Stimulated activated CD8-positive, alpha-beta memory T cell treated with anti-CD3 and anti-CD28 coated beads, Interleukin-4, amount 100 ng/mL, for 1 hour (primary cell): ENCODE measurements around the gene TBCD.

Source experiments
- DNase-seq, 2 donors: peaks; one replicate each; pipeline ENCODE4 v3.0.0-alpha.2; 2020; ENCODE audit warnings: low read depth in 2 of 2, low spot score in 1 of 2

Gene TBCD

GRCh38 chr17:82935966-82936767 is 184.3 kb downstream of the TBCD start:
- DNase-seq: no peak

- DNase-seq: no peak
These were observed 184.9 kb downstream of the TBCD start for GRCh38 chr17:82936768-82937171.

GRCh38 chr17:82937411-82938371 is 185.8 kb downstream of the TBCD start:
- no peak for DNase-seq

- no peak for DNase-seq
These were observed 186.6 kb downstream of the TBCD start for GRCh38 chr17:82938486-82938872.

DNA sequence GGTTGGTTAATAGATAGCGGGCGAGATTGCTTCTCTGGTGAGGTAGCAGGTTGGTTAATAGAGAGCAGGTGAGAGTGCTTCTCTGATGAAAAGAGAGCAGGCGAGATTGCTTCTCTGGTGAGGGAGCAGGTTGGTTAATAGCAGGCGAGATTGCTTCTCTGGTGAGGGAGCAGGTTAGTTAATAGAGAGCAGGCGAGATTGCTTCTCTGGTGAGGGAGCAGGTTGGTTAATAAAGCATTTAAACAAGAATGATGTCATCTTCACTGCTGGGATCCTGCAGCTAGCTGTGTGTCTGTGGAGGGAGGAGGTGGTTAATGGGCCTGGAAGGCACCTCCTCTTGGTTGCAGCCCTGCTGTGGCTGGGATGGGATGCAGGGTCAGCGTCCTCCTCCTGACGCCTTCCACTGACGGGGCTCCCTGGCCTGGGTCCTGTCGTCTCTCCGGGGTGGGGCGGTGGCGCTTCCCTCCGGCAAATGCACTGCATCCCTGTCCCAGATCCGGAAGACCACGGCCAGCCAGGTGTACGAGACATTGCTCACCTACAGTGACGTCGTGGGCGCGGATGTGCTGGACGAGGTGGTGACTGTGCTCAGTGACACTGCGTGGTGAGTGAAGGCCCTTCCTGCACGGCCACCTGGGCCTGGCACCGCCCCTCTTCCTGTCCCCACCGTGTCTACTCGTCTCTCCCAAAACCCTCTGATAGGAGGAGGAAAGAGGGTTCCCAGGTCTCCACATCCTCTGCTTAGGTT is 187.2 kb downstream of the TBCD start:
- no peak for DNase-seq

GRCh38 chr17:82939621-82940135 is 187.8 kb downstream of the TBCD start:
- no peak for DNase-seq

GRCh38 chr17:82940226-82941020 is 188.6 kb downstream of the TBCD start:
- no peak for DNase-seq

- DNase-seq: no peak
These were observed 189.4 kb downstream of the TBCD start for GRCh38 chr17:82941021-82942001.

DNA sequence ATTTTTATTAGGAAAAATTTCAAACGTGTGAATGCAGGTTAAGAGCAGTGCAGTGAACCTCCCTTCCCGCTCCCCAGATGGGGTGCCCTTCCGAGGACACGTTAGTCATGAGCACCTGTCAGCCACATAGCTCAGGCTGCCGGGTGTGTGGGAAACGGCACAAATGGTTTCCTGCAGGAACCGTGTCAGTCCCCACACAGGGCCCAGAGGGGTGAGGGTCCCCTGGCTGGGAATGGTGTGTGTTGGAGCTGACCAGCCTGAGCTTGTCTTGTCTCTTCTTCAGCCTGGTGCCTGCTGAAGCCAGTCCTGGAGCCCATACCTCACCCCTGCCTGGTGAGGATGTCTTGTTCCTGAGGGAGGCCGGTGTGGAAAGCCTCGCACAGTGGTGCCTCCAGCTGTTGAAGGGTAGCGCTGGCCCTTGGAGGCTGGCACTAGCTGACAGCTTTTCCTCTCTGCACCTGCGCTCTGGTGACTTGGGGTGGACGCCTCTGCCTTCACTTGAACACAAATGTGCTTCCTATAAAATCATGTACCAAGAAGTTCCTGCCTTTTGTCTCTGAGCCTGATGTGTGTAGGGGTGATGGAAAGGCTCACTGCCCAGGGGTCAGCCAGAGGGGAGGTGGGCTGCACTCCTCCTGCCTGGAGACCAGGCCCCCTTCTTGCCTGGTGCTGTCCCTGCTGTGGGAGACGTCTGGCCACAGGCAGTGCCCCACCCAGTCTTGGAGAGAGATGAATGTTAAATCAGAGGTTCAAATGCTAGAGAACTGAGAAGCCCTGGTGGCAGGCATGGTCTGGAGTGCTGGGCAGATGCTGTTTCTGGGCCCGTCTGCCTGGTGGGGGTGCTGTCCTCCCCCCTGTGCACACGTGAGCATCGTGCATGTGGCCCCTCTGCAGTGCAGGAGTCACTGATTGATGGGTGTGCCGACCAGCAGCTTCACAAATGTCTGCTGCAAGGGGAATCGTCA is 190.6 kb downstream of the TBCD start:
- DNase-seq: no peak

DNA sequence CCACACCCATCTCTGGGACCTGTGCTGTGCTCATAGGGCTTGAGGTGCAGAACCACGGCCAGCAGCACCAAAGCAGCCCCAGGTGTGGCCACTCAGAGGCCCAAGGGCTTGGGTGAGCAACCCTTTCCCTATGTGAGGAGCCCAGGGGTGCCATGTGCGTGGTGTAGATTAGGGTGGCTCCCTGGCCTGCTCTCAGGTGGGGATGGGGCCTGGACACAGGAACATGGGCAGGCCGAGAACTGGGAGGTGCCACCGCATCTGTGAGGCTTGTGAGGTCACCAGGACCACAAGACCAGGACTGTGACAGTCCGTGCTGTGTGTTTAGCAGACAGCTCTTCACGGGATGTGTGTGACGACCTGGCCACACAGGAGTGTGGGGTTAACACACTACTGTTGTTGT is 191.5 kb downstream of the TBCD start:
- DNase-seq: no peak

DNA sequence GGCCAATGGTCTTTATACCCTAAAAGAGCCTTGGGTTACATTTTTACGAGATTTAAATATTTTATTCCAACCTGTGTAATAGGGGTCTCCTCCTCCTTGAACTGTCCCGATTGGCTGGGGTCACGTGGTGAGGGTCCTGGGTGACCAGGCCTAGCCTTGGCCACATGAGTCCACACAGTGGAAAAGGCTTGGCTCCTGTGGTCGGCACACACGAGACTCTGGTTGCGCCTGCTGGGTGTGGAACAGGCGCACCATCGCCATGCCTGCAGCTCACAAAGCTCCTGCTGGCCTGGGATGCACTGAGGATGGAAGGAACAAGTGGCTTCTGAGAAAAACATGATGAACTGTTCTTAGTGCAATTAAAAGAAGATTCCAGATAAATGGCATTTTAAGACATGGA is 191.9 kb downstream of the TBCD start:
- DNase-seq: no peak

DNA sequence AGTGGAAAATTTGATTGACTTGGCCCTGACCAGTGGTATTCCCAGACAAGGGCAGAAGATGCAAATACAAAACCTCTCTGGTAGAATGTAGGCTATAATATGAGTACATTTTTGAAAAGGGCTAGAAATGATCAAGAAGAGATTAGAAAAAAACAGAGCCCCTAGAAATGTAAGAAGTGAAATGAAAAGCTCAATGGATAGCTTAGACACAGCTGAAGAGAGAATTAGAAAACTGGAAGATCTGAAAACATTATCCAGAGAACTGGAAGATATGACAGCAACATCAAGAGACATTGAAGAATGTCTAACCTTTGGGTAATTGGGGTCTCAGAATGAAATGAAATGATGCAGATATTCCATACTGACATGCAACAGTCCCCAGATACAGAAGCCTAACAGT is 193.1 kb downstream of the TBCD start:
- DNase-seq: no peak

DNA sequence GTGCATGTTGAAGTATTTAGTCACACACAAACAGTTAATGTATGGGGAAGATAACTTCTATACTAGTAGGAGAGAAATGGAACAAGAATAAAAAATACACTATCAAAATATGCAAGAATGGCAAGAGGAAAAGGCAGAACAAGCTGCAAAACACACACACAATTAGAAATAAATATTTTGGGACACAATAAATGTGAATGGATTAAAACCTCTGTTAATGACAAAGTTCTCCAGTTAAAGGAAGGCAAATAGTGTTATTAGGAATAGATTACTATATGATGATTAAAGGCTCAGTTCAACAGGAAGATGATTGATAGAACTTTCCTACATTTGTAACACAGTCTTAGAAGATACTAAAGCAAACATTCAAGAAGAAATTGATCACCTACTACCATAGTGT is 194.2 kb downstream of the TBCD start:
- no peak for DNase-seq

DNA sequence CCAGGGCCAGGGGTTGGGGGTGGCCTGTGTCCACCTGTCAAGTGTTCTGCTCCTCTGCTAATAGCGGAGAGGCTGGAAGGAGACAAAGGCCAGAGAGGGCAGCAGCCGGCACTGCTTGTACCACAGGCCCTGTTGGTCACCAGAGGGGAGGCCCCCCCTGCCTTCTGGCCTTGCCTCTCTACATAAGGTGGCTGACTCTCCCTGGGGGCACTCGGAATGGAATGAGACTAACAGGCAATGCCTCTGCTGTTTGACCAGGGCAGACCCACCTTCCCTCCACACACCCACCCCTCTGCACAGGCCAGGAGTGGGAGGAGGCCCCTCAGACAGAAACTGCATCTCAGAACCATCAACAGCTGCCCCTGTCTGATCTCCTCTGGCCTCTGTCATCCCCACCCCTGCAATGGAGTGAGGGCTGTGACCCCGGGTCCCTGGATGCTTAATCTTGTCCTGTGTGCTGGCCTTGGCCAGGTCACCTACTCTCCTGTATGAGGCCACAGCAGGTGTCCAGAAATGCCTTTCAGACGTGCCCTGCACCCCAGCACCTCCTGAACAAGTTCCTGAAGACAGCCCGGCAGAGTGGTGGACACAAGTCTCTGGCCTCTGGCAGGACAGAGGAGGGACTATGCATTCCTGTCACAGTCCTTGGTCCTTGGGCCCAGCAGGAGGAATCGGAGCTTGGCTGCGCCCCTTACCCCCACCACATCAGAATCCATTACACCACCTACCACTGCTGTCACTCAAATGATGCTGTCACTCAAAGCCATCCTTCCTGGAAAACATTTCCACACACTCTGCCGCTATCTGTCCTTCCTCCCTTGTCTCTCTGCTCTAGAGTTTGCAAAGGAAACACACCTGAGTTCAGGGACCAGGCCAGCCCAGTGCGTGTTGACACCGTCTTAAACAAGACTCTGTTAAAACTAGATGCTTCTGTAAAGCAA is 195.5 kb downstream of the TBCD start:
- DNase-seq: no peak

DNA sequence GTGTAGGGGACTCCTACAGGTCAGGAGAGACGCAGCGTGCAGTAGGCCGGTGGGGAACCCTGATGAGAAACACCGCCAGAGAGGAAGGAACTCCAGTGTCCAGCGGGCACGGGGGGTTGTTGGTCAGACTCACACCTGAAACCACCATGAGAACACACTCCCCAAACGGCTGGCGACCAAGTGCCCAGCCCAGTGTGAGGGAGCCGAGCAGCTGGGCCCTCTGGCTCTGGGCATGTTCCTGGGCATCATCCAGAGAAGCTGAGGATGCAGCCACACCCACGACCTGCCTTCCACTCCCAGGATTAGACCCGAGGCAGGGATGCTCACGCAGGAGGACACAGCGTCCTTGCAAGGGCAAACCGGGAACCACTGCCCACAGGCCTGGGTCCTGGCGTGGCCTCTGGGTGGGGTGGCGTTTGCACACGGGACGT is 196.2 kb downstream of the TBCD start:
- DNase-seq: no peak

DNA sequence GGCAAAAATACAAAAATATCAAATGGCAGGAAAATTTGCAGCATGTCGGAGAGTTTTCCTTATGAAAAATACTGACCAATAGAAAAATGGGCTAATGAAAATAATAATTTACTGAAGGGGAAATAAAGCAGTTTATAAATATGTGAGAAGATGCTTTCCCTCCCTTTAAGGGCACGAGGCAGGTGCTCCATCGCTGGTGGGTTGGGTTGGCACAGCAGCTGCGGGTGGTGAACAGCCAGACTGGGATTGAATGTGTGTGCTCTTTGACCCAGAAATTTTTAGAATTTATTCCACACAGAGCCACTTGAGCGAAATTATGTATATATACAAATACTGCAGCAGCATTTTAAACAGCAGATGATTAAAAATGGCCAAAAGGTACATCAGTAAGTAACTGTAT is 197.1 kb downstream of the TBCD start:
- DNase-seq: no peak

DNA sequence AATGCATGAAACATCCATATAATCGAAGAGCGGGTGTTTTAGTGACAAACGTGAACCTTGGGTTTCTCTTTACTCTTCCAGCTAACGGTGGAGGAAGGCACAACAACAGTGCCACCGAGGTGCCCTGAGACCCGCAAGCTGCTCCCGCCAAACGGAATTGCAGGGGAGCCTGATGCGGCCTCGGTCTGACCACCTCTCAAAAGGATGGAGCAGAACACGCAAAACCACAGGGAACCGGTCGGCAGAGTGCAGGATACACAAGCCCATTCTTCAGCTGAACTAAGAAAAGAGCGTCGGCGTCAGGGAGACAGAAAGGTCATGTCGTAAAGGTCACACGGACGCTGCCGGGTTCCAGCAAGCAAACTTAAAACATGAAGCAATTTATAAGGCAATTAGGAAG is 197.5 kb downstream of the TBCD start:
- no peak for DNase-seq
